NCI-H2196 (cell line): Measurements from ENCODE around the gene ABCA9.

Source experiments
- DNase-seq: peaks from one replicate; lab custom pipeline; 2025; ENCODE audit not compliant: unreplicated experiment; lab: John Stamatoyannopoulos, UW

ABCA9 gene

GRCh38 chr17:69069226-69069750 is 8.6 kb upstream of the ABCA9 start:
- DNase-seq, result no peak

- no peak for DNase-seq
Measured at GRCh38 chr17:69067274-69068047, 6.7 kb upstream of the ABCA9 start.

- no peak for DNase-seq
Measured at GRCh38 chr17:69066482-69066881, 5.8 kb upstream of the ABCA9 start.

- no peak for DNase-seq
Measured at GRCh38 chr17:69065113-69065512, 4.4 kb upstream of the ABCA9 start.

- no peak for DNase-seq
Measured at GRCh38 chr17:69064476-69064875, 3.7 kb upstream of the ABCA9 start.

GRCh38 chr17:69064001-69064400 is 3.3 kb upstream of the ABCA9 start:
- DNase-seq, result no peak

GRCh38 chr17:69062860-69063581 is 2.3 kb upstream of the ABCA9 start:
- DNase-seq, result no peak

GRCh38 chr17:69061721-69062556 is 1.2 kb upstream of the ABCA9 start:
- DNase-seq, result no peak

GRCh38 chr17:69059458-69060175 is 1.1 kb downstream of the ABCA9 start:
- DNase-seq, result no peak

- DNase-seq, result no peak
Measured at GRCh38 chr17:69058165-69058564, 2.6 kb downstream of the ABCA9 start.

- no peak for DNase-seq
Measured at GRCh38 chr17:69057280-69057679, 3.4 kb downstream of the ABCA9 start.

GRCh38 chr17:69056179-69056823 is 4.4 kb downstream of the ABCA9 start:
- no peak for DNase-seq

GRCh38 chr17:69055334-69055733 is 5.4 kb downstream of the ABCA9 start:
- no peak for DNase-seq

GRCh38 chr17:69050999-69051775 is 9.5 kb downstream of the ABCA9 start:
- no peak for DNase-seq

GRCh38 chr17:69048634-69049033 is 12.1 kb downstream of the ABCA9 start:
- DNase-seq, result no peak

GRCh38 chr17:69047368-69048263 is 13.1 kb downstream of the ABCA9 start:
- DNase-seq, result no peak

GRCh38 chr17:69046121-69046807 is 14.5 kb downstream of the ABCA9 start:
- no peak for DNase-seq

GRCh38 chr17:69045646-69046045 is 15.1 kb downstream of the ABCA9 start:
- no peak for DNase-seq
